T-helper 1 cell (primary cell): Measurements from ENCODE around the gene AURKB.
"Not testable (repeated sequence)": the region's sequence is repeated elsewhere in the genome, so short reads cannot be mapped to it uniquely, and the experiment has no call there.

ENCODE experiments used
- DNase-seq, 5 donors: peaks; one replicate each; pipeline ENCODE4 v3.0.0-alpha.2; 2012 to 2020

Gene AURKB

GRCh38 chr17:8224891-8225812 lies 14.8 kb upstream of the AURKB start:
- DNase-seq: no peak

- peak in 3 of 5 donors; percentile 35 to 60 (median 44) for DNase-seq
Observed at GRCh38 chr17:8223356-8224126, 13.2 kb upstream of the AURKB start.

- peak; percentile 72 to 92 (median 83) for DNase-seq
Observed at GRCh38 chr17:8222630-8223355, 12.4 kb upstream of the AURKB start.

- peak in 1 of 5 donors; percentile 93 for DNase-seq
Observed at GRCh38 chr17:8222380-8222629, 11.9 kb upstream of the AURKB start.

- DNase-seq: peak; percentile 62 to 92 (median 78)
Observed at GRCh38 chr17:8221663-8222379, 11.4 kb upstream of the AURKB start.

GRCh38 chr17:8220783-8221662 lies 10.6 kb upstream of the AURKB start:
- peak; percentile 55 to 86 (median 71) for DNase-seq

- not testable (repeated sequence) for DNase-seq
Observed at GRCh38 chr17:8214000-8214399, 3.6 kb upstream of the AURKB start.

GRCh38 chr17:8212312-8213180 lies 2.2 kb upstream of the AURKB start:
- DNase-seq: no peak

- DNase-seq: no peak
Observed at GRCh38 chr17:8210761-8211458, 535 bp upstream of the AURKB start.

- DNase-seq: no peak
Observed at GRCh38 chr17:8206536-8206935, 3.8 kb downstream of the AURKB start.

GRCh38 chr17:8204761-8205555 lies 5.4 kb downstream of the AURKB start:
- no peak for DNase-seq

- DNase-seq: peak in 4 of 5 donors; percentile 27 to 87 (median 43)
Observed at GRCh38 chr17:8192070-8192815, 18.1 kb downstream of the AURKB start.

GRCh38 chr17:8190506-8190905 lies 19.9 kb downstream of the AURKB start:
- no peak for DNase-seq

GRCh38 chr17:8189711-8190477 lies 20.5 kb downstream of the AURKB start, which contains the start of gene BORCS6:
TSS of gene BORCS6 (minus strand) at chr17:8190180. CDS start at chr17:8190140, 40 bp downstream.
- peak; percentile 91 to 98 (median 94) for DNase-seq

GRCh38 chr17:8189041-8189710 lies 21.2 kb downstream of the AURKB start:
- DNase-seq: peak in 4 of 5 donors; percentile 23 to 41 (median 27)

- no peak for DNase-seq
Observed at GRCh38 chr17:8188263-8188839, 22.0 kb downstream of the AURKB start.
